GM19238 (cell line): ENCODE results near the gene CCDC80.

Experiments
- DNase-seq: peaks from one replicate; pipeline ENCODE4 v3.0.0; 2011; ENCODE audit warnings: low spot score; ENCODE audit not compliant: insufficient read length

Gene CCDC80

DNA sequence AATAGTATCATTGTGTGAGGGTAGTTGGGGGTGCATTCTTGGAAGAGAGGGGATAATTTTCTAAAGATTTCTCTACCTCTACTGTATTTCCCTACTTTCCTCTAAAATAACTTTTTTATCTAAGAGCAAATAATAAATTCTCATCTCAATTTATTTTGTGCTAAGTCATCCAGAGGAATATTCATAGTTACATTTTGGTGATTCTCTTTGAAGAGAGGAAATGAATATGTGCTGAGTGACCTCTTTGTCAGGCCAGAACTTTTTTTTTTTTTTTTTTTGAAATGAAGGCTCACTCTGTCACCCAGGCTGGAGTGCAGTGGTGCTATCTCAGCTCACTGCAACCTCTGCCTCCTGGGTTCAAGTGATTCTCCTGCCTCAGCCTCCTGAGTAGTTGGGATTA is 15.1 kb upstream of the CCDC80 start:
- no peak for DNase-seq

DNA sequence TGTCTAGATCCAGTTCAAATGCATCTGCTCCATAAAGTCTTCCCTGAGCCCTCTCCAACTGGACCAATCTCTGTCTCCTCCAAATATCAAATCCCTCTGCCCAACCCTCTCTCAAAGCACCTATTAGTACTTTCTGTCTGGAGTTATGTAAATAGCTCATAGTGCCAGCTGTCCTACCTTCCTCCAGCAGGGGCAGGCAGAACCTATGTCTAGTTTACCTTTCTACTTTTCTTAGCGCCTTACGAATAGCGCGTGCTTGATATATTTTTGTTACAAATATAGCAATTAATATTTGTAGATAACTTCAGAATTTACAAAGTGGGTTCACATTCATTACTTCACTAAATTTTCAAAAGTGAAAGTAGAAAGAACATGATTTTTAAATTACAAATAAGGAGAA is 14.0 kb upstream of the CCDC80 start:
- DNase-seq, result no peak

DNA sequence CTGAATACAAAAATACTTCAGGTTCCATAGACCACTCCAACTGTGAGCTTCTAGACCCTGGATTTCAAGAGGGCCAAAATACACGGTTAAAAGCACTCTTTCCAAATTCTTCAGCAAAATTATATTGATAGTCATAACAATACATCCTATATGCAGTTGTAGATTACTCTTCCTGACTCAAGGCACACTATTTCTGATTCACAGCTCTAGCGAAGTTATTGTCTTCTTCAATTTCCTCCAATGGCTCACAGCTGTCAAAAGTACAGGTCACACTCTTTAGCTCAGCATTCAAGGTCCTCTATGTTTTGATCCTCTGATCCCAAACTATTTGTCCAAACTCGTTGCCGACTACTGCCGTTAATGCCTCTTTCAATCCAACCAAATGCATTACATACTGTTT is 13.5 kb upstream of the CCDC80 start:
- no peak for DNase-seq

DNA sequence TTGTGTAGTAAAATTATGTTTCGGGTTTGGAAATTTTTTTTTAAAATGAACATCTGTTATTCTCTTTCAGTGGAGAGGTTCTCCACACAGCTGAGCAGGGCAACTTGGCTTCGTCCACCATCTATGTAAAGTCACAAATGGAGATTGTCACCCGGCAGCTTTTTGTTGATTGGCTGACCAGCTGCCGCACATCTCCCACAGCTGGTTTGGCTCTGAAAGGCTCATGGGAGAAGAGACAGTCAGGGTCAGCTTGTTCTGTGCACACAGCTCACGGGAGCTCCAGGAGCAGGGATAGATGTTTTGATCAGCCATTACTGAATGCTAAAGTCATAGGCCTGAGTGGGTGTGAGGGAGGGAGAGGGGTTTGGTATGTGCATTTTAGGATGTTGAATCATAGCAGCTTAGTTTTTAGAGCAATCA is 12.9 kb upstream of the CCDC80 start:
- DNase-seq, result no peak

DNA sequence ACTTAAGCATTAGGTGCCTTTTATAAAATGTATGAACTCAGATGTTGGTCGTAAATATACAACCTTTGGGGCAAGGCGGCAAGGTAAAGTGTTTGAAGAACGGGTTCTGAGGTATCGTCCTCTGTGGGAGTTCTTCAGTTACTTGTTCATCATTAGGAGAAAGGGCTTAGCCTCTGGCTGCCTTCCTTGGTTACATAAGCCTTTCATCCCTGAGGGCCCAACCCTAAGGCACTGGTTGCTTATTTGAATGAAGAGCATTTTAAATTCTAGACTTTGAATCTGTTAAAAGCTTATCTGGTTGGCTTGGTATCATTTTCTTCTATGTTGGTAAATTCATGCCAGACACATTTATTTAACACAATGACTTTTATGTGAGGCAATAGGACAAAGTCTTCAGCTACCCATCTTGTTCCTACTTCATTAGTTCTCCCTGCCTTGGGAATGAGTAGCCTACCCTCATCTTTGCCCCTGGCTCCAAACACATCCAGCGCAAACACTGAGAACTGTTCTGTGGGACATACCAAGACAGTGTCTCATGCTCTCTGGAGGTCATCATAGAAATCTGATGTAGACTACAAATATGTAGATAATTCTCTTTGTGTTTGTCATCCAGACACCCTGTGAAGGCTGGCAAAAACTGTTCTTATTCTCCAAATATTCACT is 12.4 kb upstream of the CCDC80 start:
- no peak for DNase-seq

DNA sequence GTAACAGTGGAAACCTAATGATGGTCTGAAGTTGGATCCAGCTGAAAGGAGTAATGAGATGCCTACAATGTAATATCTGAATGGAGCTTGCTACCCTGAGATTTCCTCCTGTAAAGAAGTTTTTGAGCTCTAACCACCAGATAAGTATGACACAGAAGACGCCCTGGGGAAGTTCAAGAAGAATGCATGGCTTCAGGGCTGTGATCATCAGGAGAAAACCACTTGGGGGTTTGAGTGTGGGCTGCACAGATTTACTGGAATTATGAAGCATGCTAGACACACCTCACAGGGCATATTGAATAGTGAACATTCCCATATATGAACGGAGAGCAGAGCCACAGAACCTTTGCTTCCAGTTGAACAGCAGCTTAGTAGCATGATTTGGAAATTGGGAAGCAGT is 10.6 kb upstream of the CCDC80 start:
- DNase-seq, result no peak

DNA sequence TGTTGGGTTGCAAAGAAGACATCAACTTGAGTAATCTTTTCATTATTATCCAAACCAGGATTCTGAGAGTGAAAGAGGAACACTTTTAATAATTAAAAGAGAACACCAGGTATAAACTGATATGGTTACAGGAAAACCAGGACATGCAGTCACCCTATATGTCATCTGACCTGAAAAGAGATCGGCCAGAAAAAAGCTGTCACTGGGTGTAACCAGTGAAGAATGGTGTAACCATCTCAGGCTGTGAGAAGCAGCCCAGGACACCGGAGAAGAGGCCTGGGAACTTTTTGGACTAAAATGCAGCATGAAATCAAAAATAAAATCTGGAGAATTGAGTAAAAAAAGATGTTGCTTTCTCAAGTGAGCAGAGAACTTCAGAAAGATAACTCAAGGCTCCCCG is 10.1 kb upstream of the CCDC80 start:
- no peak for DNase-seq

DNA sequence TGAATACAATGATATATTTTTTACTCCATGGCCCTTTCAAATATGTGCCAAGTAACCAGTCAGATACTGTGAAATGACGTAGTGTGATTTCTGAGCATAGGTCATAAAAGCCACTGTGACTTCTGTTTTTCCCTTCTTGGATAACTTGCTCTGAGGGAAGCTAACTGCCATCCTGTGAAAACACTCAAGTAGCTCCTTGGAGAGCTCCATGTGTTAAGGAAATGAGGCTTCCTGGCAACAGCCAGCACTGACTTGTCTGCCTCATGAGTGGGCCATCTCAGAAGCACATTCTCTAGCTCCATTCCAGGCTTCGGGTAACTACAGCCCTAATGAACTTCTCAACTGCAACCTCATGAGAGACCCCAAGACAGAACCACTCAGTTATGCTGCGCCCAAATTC is 9.5 kb upstream of the CCDC80 start:
- DNase-seq, result no peak

DNA sequence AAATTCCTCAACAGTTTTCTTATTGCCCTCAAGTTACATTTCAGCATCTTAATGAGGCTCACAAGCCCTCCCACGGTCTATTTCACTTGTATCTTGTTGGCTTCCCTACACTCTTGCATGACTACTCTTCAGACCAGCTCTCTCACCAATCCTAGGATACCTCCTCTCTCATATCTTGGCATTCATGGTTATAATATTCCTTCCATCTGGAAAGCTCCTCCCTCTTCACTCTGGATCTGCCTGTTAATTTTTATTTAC is 8.5 kb upstream of the CCDC80 start:
- no peak for DNase-seq

DNA sequence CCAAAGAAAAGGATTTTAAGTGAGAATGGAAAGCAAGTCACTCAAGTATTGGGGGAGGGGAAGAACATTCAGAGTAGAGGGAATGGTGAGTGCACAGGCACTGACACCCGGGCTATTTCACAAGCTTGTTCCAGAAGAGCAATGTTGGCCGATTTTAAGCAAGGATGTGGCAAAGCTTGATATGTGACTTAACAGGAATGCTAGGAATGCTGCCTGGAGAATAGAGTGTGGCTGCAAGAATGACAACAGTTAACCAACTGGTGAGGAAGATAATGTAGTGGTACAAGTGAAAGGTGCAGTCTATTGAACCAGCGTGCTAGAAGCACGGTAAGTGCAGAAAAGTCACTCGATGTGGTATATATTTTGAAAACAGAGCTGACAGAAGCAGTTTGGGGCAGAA is 6.2 kb upstream of the CCDC80 start:
- DNase-seq, result no peak

DNA sequence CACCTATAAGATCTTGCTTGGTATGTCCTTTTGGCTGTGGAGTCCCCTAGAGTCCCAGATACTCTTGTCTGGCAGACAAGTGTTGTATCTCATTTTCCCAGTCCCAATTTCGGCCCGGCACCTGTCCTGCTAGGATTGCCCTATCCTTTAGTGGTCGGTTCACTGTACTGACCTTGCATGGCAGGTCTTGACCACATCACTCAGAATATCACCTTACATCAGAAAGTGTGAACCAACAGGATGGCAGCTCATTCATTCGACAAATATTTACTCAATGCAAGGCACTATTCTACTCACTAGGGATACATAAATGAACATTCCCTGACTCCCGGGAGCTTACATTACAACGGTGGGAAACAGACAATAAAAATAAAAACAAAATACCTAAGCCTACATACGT is 5.7 kb upstream of the CCDC80 start:
- DNase-seq, result no peak

DNA sequence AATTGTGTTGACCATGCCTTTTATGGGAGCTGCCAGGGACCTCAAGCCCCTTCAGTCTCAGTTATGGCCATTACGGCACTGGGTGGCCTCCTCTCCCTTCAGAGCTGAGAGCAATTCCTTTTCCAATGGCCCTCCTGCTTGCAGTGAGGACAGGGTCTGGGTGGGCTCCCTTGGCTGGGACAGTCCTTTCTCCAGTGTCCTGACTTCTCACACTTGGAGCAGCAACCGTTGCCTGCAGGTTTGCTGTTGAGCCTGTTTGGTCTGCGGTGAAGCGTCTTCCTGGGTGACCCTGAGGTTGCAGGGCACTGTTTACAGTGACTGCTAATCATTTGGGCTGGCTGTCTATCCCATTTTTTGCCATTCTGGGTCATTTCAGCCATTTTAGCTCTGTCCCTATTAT is 3.5 kb upstream of the CCDC80 start:
- no peak for DNase-seq

DNA sequence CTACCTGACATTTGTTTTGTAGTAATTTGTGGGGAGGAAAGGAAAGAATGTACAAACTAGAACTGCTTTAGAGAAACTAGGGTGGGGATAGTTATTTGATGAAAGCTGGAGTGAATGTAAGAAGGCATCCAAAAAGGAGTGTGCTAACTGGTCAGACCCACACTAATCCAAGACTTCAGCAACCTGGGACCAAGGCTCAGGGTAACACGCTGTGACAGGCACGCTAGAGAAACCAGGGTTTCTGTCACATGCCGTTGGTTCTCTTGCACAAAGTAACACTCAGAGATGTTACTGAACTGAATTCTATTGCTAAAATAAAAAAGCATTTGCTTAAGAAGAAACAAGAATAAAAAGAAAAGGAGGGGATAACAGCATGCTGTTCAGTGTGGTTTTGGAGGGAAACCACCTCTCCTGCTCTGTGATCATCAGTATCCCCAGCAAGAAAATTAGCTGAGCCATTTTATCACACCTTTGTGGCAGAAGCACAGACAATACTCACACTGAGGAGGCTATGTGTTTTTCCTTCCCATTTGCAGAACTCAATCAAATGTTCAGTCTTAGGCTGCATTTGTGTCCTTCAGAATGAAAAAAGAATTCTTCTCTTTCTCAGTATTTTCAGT is 2.8 kb upstream of the CCDC80 start:
- no peak for DNase-seq

DNA sequence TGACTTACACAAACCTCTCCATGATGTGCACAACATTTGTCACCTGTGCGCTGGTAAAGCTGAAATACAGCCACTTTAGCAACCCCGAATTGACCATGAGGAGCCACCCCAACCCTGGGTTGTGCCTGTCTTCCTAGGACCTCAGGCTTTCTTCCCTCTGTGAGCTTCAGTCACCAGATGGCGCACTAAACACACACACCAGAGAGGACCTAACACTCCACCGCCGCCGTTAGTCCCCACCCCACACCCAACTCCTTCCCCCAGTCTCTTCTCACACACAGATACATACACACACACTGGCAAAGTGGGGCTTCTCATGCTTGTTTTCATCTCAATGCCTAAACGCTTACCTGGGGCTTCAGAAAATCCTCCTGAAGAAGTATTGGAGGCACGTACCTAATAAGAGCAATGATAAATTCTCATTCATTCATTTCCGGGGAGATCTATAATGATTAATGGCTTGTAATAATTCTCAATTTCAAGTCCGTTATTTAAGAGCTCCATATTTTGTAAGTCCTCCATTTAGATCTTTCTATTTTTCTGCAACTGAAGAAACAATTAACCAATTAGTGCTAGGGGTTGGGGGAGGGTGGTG is 2.1 kb upstream of the CCDC80 start:
- peak; percentile 69 for DNase-seq

DNA sequence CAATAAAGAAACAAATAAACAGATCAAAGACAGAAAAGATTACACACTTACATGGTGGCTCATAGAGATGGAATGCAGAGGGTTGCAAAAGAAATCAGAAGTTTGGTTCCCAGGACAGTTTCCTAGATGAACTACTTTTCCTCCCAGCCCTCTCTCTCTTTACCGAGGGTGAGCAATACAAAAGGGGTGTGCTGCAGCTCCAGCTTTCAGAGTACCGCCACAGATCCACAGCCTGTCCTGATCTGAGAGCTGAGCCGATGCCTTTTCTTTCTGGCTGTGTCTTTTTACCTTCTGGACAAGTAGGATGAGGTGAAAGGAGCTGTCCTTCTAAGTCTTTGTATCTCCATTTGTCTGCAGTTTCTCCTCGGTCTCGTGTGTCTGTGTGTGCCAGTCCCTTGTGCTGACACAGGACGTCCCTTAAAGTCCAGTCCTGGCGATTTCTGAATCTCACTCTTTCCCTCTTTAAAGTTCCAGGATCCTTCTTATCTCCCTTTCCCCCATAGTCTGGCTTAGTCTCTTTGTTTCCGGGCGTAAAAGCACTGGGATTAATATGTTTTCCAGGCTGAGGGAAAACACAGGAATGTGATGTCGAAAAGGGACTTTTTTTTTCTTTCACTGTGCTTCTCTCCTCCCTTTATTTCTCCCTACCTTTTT is 540 bp downstream of the CCDC80 start:
- no peak for DNase-seq

DNA sequence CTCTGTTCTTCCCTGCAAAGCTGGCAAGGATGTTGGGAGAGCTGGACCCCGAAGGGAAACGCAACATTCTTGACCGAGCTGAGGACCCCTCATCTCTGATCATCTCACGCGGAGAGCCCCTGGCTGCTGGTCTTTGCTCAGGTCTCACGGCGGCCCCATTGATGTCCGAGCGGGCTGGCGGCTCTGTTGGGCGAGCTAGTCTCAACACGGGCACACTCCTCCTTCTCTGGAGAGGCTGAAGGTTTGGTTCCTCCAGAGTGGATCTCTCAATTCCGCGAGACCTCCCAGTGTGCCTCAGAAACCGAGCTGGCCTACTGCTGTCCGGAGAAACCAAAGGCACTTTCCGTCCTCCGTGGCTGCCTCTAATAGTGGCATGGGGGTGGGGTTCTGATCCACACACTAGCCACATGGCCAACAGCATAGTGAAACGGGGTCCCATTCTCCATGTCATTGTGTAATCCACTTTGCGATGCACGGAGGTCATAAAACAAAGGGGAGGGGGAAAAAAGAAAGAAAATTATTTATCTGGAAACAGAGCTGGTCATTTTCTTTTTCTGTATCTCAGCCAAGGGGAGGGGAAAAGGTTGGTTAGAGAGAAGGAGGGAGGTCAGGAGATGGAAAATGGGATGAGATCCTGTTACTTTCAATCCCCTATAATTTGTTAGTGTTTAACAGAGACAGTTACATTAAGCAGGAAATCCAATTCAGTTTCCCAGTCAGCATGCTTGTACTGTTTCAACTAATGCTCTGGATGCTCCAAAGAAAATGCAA is 1.3 kb downstream of the CCDC80 start:
- DNase-seq, result no peak

DNA sequence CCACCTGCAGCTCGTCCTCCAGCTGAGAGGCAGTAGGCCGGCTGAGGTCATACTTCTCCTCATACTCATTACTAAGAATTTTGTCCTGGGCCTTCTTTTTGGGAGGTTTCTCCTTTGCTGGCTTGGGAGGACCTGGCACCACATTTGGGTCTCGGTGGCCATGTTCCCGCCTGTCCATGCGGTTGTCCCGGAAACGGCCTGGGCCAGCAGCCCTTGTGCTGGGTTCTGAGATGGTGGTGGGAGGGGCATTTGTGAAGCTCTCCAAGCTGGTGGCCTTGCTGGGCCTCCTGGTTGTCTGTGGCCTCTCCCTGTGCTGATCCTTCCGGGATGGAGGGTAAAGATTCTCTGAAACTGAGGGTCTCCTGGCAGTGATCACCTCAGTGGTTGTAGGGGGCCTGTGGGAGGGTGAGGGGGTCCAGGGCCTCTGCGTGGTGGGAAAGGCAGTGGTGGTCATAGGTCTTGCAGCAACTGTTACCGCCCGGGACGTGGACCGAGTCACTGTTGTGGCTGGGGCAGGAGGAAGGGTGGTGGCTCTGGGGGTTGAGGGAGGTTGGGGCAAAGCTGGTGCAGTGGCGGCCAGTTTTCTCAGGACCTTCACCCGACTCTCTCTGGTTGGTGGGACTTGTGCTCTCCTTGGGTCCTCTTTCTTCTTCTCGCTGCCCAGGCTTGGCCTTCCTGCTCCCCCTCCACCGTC is 2.5 kb downstream of the CCDC80 start:
- no peak for DNase-seq

DNA sequence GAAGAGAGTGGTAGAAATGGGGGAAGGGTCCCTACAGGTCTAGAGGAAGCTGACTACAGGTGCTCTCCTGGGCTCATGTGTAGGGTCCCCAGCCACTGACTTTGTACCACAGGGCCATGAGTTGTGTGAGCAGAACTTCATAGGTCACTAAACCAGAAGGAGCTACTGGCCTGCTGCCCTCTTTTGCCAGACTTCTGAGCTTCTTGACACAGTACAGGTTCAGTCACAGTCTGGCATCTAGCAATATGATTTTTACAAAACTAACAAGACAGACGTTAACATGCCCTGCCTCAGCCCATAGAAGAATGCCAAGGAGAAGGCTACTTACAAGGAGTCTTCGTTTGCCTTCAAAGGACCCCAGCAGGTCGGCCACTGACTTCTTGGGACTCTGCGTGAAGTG is 3.2 kb downstream of the CCDC80 start:
- no peak for DNase-seq

DNA sequence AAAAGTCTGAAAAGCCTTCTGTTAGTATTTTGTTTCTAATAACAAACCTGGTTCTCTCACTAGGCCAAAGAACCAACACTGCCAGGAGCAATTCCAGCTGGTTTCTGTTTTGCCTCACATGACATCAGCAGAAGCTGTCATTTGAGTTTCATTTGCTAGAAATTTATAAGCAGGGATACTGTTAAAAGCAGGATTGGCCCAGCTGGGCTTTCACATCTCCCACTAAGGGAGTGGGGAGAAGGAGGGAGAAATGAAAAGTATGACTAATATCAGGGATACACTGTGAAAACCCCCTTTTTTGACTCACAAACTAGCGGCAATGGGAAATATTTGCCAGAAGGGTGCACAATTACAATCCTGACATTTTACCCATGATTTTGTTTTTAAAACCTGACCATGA is 5.3 kb downstream of the CCDC80 start:
- no peak for DNase-seq

DNA sequence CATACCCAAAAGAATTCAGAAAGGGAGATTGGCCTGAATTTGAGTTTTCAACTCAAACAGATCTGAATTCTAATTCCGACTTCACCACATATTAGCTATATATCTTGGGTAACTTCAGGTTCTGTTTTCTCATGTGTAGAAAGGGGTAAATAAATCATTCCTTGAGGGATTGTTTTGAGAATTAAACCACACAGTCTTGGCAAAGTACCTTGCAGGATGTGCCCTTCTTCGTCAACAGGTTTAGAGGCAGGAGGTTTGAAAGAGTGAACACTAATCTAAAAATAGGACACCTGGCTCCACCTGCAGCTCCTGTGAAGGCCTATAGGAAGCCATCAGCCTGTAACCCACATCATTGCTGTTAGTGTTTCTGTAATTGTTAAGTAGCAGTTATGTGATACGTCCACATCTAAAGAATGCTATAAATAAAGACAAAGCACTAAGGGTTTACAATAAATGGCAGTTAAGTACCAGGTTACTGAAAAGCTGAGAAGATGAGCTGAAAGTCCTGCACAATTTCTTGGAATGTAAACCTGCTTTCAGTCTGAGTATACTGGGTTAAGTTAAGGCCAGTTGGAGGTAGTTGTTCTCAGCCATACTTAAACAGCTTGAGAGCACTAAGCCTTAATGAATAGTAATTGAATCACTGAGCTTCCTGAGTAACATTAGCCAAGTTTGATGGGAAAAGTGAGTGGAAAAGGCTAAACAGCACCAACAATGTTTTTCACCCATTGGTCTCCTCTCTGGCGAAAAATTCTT is 6.0 kb downstream of the CCDC80 start:
- no peak for DNase-seq

DNA sequence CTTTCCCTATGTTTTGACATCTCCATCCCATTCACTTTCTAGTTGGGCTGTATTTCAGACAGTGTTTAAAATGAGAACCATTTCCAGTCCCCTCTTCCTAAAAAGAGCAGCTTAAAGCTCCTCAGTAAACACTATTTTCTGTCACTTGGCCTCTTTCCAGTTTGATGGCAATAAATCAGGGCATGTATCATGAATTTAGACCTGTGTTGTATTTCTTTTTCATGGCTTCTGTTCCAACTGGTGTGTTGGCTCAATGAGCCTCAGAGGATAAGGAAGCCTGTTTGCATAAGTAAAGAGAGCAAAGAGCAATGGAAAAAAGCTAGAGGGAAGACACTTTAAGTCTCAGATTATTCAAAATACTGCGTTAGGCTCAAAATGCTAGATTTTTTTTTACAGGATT is 7.2 kb downstream of the CCDC80 start:
- DNase-seq, result no peak
